GM23248 (cell line): ENCODE data around the gene SPEF2.

Source experiments
- EZH2 ChIP-seq: fragments of 200-600 bp; sonication (generic); IDR thresholded peaks from 2 replicates; pipeline ENCODE4 v1.6.1; 2018; ENCODE audit warnings: antibody characterized with exemption, mild to moderate bottlenecking; ENCODE audit not compliant: insufficient read depth, poor library complexity, severe bottlenecking
- EZH2phosphoT487 ChIP-seq: fragments of 200-600 bp; sonication (generic); IDR thresholded peaks from 2 replicates; pipeline ENCODE4 v1.6.1; 2018; ENCODE audit warnings: antibody characterized with exemption, moderate library complexity, mild to moderate bottlenecking, low read depth; ENCODE audit not compliant: insufficient read depth

- TF ChIP-seq EZH2 (no peak), EZH2phosphoT487 (no peak)
Observed at GRCh38 chr5:35823347-35824098, 205.9 kb downstream of the SPEF2 start.
